Stimulated activated CD8-positive, alpha-beta memory T cell treated with anti-CD3 and anti-CD28 coated beads, Interleukin-4, amount 100 ng/mL, for 48 hours (primary cell): ENCODE results near the gene MECP2.
"Not testable (repeated sequence)": the region's sequence is repeated elsewhere in the genome, so short reads cannot be mapped to it uniquely, and the experiment has no call there.

Source experiments
- DNase-seq: peaks from one replicate; pipeline ENCODE4 v3.0.0-alpha.2; 2020

MECP2 gene

DNA sequence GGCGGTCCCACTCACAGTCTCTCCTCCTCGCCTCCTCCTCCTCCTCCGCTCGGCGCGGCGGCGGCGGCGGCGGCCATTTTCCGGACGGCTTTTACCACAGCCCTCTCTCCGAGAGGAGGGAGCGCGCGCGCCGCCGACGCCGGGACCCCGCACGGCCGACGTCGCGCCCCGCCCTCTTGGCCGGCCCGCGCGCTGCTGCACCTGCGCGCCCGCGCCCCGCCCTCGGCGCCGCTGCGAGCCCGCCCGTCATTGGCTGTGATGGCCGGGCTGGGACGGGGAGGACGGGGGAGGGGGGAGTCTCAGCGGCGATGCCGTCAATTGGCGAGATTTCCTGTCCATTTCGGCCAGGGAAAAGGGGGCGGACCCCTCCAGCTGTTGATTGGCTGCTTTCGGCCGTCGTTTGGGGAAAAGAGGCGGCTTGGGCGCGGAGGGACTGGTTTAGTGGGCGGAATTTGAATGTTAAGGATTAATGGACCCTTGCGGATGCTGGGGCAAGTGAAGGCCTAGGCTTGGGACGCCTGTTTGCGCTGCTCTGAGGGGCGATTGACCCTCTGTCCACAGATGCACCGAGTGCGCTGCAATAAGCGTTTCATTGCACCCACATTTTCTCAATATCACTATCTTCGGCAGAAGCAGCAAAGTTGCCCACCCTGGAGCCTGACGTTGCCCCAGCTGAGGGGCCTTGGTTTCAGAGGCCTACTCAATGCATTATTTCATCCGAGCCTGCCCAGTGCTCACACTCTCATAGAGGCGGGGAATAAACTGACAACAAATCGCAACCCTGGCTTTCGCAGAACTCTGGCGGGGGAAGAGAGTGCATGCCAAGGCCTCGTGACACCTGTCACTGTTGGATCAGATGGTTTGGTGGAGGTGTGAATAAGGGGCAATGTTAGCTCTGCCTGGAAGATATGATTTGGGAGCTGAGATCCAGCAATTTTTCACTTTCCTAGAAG lies at the start of gene MECP2:
TSS of gene MECP2 (minus strand) at position 129 of the 953 bp plus-strand sequence.
- DNase-seq: peak; percentile 88

DNA sequence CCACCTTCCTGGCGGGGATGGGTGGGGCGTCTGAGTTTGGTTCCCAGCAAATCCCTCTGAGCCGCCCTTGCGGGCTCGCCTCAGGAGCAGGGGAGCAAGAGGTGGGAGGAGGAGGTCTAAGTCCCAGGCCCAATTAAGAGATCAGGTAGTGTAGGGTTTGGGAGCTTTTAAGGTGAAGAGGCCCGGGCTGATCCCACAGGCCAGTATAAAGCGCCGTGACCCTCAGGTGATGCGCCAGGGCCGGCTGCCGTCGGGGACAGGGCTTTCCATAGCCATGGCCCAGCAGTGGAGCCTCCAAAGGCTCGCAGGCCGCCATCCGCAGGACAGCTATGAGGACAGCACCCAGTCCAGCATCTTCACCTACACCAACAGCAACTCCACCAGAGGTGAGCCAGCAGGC lies 46.5 kb upstream of the MECP2 start, which contains the start of gene OPN1LW:
TSS of gene OPN1LW (plus strand) at position 234 of the 400 bp plus-strand sequence. CDS start at position 275, 41 bp downstream.
- DNase-seq: not testable (repeated sequence)

DNA sequence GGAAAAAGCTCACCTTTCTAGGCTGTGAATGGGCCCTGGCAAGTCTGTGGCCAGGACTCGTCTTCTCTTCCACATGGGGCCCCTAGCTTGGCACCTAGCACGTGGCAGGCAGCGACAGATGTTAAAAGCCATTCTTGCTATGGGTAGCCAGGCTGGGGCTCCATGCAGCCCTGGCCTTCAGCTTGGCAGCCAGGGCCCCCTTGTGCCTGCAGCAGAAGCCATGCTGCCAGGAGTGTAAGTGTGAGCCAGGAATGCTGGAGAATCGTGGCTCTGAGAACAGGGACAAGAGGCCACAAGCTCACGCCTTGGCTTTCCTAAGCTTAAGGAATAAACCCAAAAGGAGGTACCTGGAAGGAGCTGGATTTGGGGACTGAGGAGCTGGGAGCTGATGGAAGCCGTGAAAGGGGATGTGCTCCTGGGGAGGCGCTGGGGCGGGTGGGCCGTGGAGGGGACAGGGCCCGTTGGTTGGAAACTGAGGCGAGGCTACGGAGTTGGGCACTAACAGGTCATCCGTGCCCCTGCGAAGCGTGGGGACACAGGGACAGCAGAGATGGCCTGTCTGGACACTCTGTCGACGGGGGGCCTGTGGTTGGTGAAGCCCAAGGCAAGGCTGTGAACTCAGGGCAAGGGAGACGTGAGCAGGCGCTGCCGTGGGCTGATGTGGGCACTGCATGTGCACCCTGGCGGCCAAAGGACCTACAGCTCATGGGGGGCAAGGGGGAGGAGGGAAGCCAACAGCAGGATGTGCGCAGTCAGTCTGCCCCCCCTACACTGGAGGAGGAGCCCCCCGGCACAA lies 45.6 kb upstream of the MECP2 start:
- DNase-seq: no peak

DNA sequence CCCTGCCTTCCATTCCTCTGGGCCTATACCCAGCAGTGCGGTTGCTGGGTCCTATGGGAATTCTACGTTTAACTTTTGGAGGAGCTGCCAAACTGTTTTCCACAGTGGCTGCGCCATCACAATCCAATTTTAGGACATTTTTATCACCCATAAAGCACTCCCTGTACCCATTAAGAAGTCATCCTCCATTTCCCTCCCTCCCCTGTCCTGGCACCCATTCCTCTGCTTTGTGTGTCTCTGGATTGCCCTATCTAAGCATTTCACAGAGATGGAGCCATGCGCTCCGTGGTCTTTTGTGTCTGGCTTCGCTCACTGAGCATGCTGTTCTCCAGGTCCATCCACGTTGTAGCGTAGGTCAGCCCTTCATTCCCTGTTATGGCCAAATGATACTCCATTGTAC lies 44.9 kb upstream of the MECP2 start:
- no peak for DNase-seq

DNA sequence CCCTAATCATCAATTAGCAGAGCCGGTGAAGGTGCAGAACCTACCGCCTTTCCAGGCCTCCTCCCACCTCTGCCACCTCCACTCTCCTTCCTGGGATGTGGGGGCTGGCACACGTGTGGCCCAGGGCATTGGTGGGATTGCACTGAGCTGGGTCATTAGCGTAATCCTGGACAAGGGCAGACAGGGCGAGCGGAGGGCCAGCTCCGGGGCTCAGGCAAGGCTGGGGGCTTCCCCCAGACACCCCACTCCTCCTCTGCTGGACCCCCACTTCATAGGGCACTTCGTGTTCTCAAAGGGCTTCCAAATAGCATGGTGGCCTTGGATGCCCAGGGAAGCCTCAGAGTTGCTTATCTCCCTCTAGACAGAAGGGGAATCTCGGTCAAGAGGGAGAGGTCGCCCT lies 43.2 kb upstream of the MECP2 start:
- no peak for DNase-seq

GRCh38 chrX:154140206-154140605 lies 42.7 kb upstream of the MECP2 start:
- DNase-seq: no peak

DNA sequence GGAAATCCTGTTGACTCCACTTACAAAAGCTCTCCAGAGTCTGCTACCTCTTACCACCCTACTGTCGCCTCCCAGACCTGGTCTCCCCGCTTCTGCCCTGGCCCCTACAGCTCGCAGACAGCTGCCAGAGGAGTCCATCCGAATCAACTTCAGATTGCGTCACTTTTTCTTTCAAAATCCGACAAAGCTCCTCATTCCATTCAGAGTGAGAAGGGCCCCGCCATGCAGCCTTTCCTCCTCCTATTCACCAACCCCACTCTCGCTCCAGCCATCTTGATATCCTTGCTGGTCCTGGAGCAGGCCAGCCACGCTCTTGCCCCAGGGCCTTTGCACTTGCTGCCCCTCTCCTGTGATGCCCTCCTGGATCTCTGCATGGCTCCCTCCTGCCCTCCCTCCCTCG lies 41.3 kb upstream of the MECP2 start:
- DNase-seq: no peak

GRCh38 chrX:154136627-154137161 lies 39.2 kb upstream of the MECP2 start:
- peak; percentile 76 for DNase-seq

DNA sequence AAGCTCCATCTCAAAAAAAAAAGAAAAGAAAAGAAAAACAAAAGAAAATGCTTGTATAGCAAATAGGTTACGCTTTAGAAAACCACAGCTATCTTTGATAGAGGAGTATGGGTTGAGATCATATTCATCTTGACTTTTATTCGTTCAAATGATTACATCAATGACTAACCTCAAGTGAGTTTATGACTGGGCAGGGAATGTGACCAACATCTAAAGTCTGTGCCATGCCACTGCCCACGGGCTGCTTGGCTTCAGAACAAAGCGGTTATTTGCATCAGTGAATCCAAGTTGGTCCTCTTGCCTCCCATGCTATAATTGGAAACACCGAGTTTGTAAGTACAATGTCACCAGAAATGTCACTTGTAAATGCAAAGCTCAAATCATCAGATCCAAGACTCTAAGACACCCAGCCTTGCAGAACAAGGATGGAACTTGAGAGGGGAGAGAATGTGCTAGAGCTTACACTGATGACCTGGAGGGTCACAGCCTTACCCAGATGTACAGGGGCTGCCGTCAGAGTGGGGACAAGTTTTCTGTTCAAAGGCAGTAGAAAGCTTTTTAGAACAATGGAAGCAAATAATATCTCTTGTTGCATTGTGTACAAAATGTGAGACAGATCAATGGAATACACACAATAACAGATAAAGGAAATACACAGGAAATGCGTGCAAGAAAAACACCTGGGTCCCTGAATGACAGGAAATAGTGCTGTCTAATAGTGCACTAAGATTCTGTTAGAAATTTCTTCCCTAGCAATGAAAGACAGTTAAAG lies 38.1 kb upstream of the MECP2 start:
- peak; percentile 28 for DNase-seq

DNA sequence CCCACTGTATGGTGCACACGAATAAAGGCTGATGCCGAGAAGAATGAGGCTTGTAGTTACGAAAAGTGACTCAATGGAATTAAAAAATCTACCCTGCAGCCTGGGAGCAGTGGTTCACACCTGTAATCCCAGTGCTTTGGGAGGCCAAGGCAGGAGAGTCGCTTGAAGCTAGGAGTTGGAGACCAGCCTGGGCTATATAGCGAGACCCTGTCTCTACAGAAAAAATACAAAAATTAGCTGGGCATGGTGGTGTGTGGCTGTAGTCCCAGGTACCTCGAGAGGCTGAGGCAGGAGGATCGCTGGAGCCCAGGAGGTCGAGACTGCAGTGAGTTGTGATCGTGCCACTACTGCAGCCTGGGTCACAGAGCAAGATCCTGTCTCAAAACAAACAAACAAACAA lies 34.8 kb upstream of the MECP2 start:
- DNase-seq: no peak

- DNase-seq: no peak
These were observed 34.4 kb upstream of the MECP2 start for GRCh38 chrX:154131955-154132354.

GRCh38 chrX:154126101-154126500 lies 28.6 kb upstream of the MECP2 start:
- DNase-seq: no peak

- no peak for DNase-seq
These were observed 28.0 kb upstream of the MECP2 start for GRCh38 chrX:154125391-154126040.

GRCh38 chrX:154123241-154124219 lies 26.0 kb upstream of the MECP2 start:
- peak; percentile 41 for DNase-seq

- no peak for DNase-seq
These were observed 24.4 kb upstream of the MECP2 start for GRCh38 chrX:154121961-154122360.

- DNase-seq: no peak
These were observed 23.7 kb upstream of the MECP2 start for GRCh38 chrX:154121207-154121606.

- DNase-seq: no peak
These were observed 23.1 kb upstream of the MECP2 start for GRCh38 chrX:154120567-154120966.

DNA sequence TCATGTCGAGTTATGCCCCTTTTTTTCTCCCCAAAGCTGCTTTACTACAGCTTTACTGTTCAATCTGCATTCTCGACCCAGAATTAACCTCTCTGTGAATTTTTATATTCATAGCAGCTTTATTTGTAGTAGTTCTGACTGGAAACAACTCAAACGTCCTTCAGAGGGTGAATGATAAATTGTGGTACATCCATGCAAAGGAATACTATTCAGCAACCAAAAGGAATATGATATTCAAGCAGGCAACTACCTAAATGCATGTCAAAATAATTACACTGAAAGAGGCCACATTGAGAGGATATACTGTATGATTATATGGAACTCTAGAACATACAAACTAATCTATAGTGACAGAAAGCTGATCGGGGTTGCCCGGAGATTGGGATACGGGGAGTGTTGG lies 20.0 kb upstream of the MECP2 start:
- DNase-seq: no peak

- DNase-seq: no peak
These were observed 19.1 kb upstream of the MECP2 start for GRCh38 chrX:154116426-154117211.

- DNase-seq: no peak
These were observed 18.2 kb upstream of the MECP2 start for GRCh38 chrX:154115750-154116149.
